GM12878 (cell line): ENCODE measurements around the gene SMIM13. TPM values are rescaled to one million over a fixed set of nuclear protein-coding genes. Genes with fewer than 3 reads are reported as not detected.

Experiments
- ATAC-seq: fragments of 200-7000 bp; cut with Tn5 transposase; 3 replicates; pipeline ENCODE4 v1.9.1; 2020; ENCODE audit warnings: mild to moderate bottlenecking, moderate library complexity
- BruUV-seq: library from RNA; stranded (reverse); fragments of 400-500 nt; replicated peaks from 2 replicates; lab custom pipeline; 2021; lab: Mats Ljungman, UMichigan
- CTCF ChIA-PET: fragments of 300-600 bp; sonication (Branson Sonifier 250); formaldehyde crosslinking; extraction: SDS; loops from one replicate; lab custom pipeline; 2021; ENCODE audit warnings: inconsistent platforms; lab: Yijun Ruan, JAX
- POLR2A ChIA-PET: fragments of 350-600 bp; formaldehyde crosslinking; extraction: SDS; loops from one replicate; lab custom pipeline; 2021; ENCODE audit warnings: inconsistent platforms; lab: Charles Lee
- RAD21 ChIA-PET: fragments of 300-600 bp; sonication (Branson Sonifier 250); formaldehyde crosslinking; loops from one replicate; lab custom pipeline; 2023; ENCODE audit warnings: antibody characterized with exemption; ENCODE audit not compliant: unreplicated experiment; lab: Charles Lee
- SMC1A ChIA-PET: fragments of 300-600 bp; sonication (Branson Sonifier 250); formaldehyde crosslinking; loops from one replicate; lab custom pipeline; 2023; ENCODE audit not compliant: unreplicated experiment, uncharacterized antibody; lab: Charles Lee
- DNase-seq: peaks from one replicate; pipeline ENCODE4 v3.0.0-alpha.2; 2011; ENCODE audit warnings: low read depth, low spot score
- FAIRE-seq: peaks from 3 replicates; lab custom pipeline; 2011; peaks lifted over from hg19 to GRCh38; lab: Jason Lieb, UNC
- H2AFZ ChIP-seq: 2 replicates; pipeline ENCODE4 v1.6.0; 2011; ENCODE audit warnings: low read depth, low read length, control low read depth; ENCODE audit not compliant: control insufficient read depth
- H3K27ac ChIP-seq: 2 replicates; pipeline ENCODE4 v1.5.1; 2011; ENCODE audit warnings: control low read depth; ENCODE audit not compliant: control insufficient read depth, insufficient read depth
- H3K27me3 ChIP-seq, 2 experiments: replicated peaks in 1 of 2; 2 replicates each; pipeline versions ENCODE4 v1.6.0 to v1.6.1; 2011; ENCODE audit warnings: low read length in 1 of 2; ENCODE audit not compliant: control insufficient read depth in 2 of 2, insufficient read depth in 2 of 2
- H3K36me3 ChIP-seq, 2 experiments: 2 replicates each; pipeline ENCODE4 v1.5.1; 2011; ENCODE audit warnings: low read length in 1 of 2; ENCODE audit not compliant: control insufficient read depth in 2 of 2, insufficient read depth in 2 of 2
- H3K4me1 ChIP-seq: 2 replicates; pipeline ENCODE4 v1.6.1; 2011; ENCODE audit warnings: mild to moderate bottlenecking, low read length, moderate library complexity, mixed read lengths; ENCODE audit not compliant: control insufficient read depth, insufficient read depth
- H3K4me2 ChIP-seq: 2 replicates; pipeline ENCODE4 v1.6.0; 2011; ENCODE audit warnings: control low read depth; ENCODE audit not compliant: control insufficient read depth, insufficient read depth
- H3K4me3 ChIP-seq: fragments of 200-600 bp; sonication (generic); 2 replicates; pipeline ENCODE4 v1.5.1; 2016
- H3K79me2 ChIP-seq: 2 replicates; pipeline ENCODE4 v1.6.0; 2011; ENCODE audit warnings: low read length; ENCODE audit not compliant: control insufficient read depth, insufficient read depth
- H3K9ac ChIP-seq: 2 replicates; pipeline ENCODE4 v1.8.0; 2011; ENCODE audit warnings: low read length, control low read depth, mixed read lengths; ENCODE audit not compliant: control insufficient read depth, insufficient read depth
- H3K9me3 ChIP-seq: replicated peaks from 3 replicates; pipeline ENCODE4 v1.5.1; 2011; ENCODE audit warnings: mild to moderate bottlenecking, low read length; ENCODE audit not compliant: control insufficient read depth, insufficient read depth
- H4K20me1 ChIP-seq: 2 replicates; pipeline ENCODE4 v1.6.0; 2011; ENCODE audit not compliant: control insufficient read depth, insufficient read depth
- ATF7 ChIP-seq: fragments of 450-650 bp; IDR thresholded peaks from 2 replicates; pipeline ENCODE4 v1.6.1; 2016; ENCODE audit warnings: low read depth, mild to moderate bottlenecking
- IKZF2 ChIP-seq, 2 experiments: fragments of 450-650 bp; IDR thresholded peaks; 2 replicates each; pipeline ENCODE4 v1.6.1; 2017; ENCODE audit warnings: mild to moderate bottlenecking in 2 of 2, moderate library complexity in 2 of 2
- KDM1A ChIP-seq: fragments of 200-600 bp; sonication (generic); IDR thresholded peaks from 2 replicates; pipeline ENCODE4 v1.6.1; 2016; ENCODE audit warnings: borderline replicate concordance
- NRF1 ChIP-seq: conservative IDR thresholded peaks from 2 replicates; pipeline ENCODE4 v1.6.1; 2011; ENCODE audit warnings: mild to moderate bottlenecking, low read depth, low read length, improper control_type of control experiment
- PKNOX1 ChIP-seq: fragments of 450-650 bp; IDR thresholded peaks from 2 replicates; pipeline ENCODE4 v1.6.1; 2016; ENCODE audit warnings: mild to moderate bottlenecking
- SIN3A ChIP-seq: IDR thresholded peaks from 2 replicates; pipeline ENCODE4 v1.6.1; 2012; ENCODE audit warnings: low read depth, low read length, improper control_type of control experiment
- SP1 ChIP-seq: IDR thresholded peaks from one replicate; pipeline ENCODE4 v1.6.1; 2011; ENCODE audit warnings: low read depth, low read length
- SUZ12 ChIP-seq: fragments of 200-600 bp; sonication (generic); IDR thresholded peaks from one replicate; pipeline ENCODE4 v1.6.1; 2018; ENCODE audit warnings: antibody characterized with exemption, mild to moderate bottlenecking; ENCODE audit not compliant: unreplicated experiment
- USF2 ChIP-seq: IDR thresholded peaks from 2 replicates; pipeline ENCODE4 v1.6.1; 2011; ENCODE audit warnings: low read depth, low read length, improper control_type of control experiment, borderline replicate concordance
- ZNF622 ChIP-seq: fragments of 450-650 bp; IDR thresholded peaks from 2 replicates; pipeline ENCODE4 v1.6.1; 2017; ENCODE audit warnings: mild to moderate bottlenecking, inconsistent platforms
- WGBS: methylation state at CpG from one replicate; pipeline ENCODE4 v1.1.6; 2016; ENCODE audit warnings: low lambda C conversion rate; ENCODE audit not compliant: insufficient replicate concordance, insufficient coverage; ENCODE audit errors: missing lambda C conversion rate; 5-methylcytosine and 5-hydroxymethylcytosine counted together
- in situ Hi-C: fragments of 300-500 bp; cut with MboI; formaldehyde crosslinking; loops from 9 replicates; pipeline ENCODE4 v1.14.3; 2018; ENCODE audit warnings: mixed read lengths
- intact Hi-C: fragments of 100-400 bp; cut with micrococcal nuclease; formaldehyde crosslinking; loops from one replicate; pipeline ENCODE4 v1.14.2; 2022; ENCODE audit not compliant: unreplicated experiment
- polyA plus RNA-seq, 11 experiments: library from polyadenylated mRNA; depleted of rRNA in 4 of 11; unstranded in 6 of 11; stranded (reverse) in 5 of 11; fragments of >200 nt; fragmentation: Nextera tagmentation in 4 of 11; fragmentation: Illumina TruSeq in 1 of 11; extraction: Ambion mirVana in 4 of 11; extraction: Trizol in 1 of 11; gene quantifications; 1 replicate in 1 of 11; 2 replicates in 10 of 11; pipeline versions ENCODE4 v1.2.1 to v1.2.3, GENCODE V29; 2011 to 2016; ENCODE audit warnings: inconsistent platforms in 2 of 11, missing spikeins in 2 of 11, low read depth in 1 of 11
- total RNA-seq, 4 experiments: library from RNA; depleted of rRNA in 3 of 4; stranded (reverse); fragments of >200 nt in 3 of 4; fragmentation: Illumina TruSeq in 1 of 4; extraction: Trizol in 1 of 4; gene quantifications; 2 replicates each; pipeline versions ENCODE4 v1.2.1 to v1.2.3, GENCODE V29; 2013 to 2021

The SMIM13 gene
- total and polyA plus RNA-seq, 10 of the 15 experiments (the other 5 are each of a cell fraction or from before 2014, with no cell fraction given): 2.0 to 8.5 (median 4.7) TPM

GRCh38 chr6:11168091-11168635, 74.5 kb downstream of the SMIM13 start:
- no peak overlapping the region for H3K4me2 ChIP-seq
- no peaks in the 10 kb centered on the region for H3K36me3 ChIP-seq
- in situ Hi-C loops (no loop called here), intact Hi-C loops (no loop called here)
- ATAC-seq (no peak), FAIRE-seq (no peak), DNase-seq (no peak)
- no TSS peak for BruUV-seq
- CTCF ChIA-PET: interaction anchor here (0.5 to 2.4 kb wide), 8 partner anchors 9 to 407 kb away, joined by 3 to 18 read pairs (median 4); no protein-coding TSS in a partner anchor
- no peaks in the 10 kb centered on the region for H4K20me1 ChIP-seq
- POLR2A ChIA-PET: interaction anchor here (1.5 kb wide), 1 partner anchor 19 kb away, joined by 3 read pairs; no protein-coding TSS in a partner anchor
- H3K27ac ChIP-seq: no peak overlapping the region
- H3K27me3 ChIP-seq: no peaks in the 10 kb centered on the region
- TF ChIP-seq ZNF622 (no peak), SP1 (no peak)
- no peak overlapping the region for H3K9ac ChIP-seq
- no peak overlapping the region for H3K4me3 ChIP-seq
- H3K79me2 ChIP-seq: no peaks in the 10 kb centered on the region
- 83% methylated on average over 7 of the region's 7 CpGs for WGBS
- RAD21 ChIA-PET: interaction anchor here (0.8 to 7.1 kb wide), 2 partner anchors 179 to 327 kb away, joined by 3 to 78 read pairs; no protein-coding TSS in a partner anchor
- no peak overlapping the region for H2AFZ ChIP-seq
- H3K4me1 ChIP-seq: peaks cover 6% of the 10 kb centered on the region; the same call in 1 of the 2 replicates
- SMC1A ChIA-PET: interaction anchor here (0.6 to 10.2 kb wide), 9 partner anchors 9 to 328 kb away, joined by 3 to 135 read pairs (median 4); no protein-coding TSS in a partner anchor
- no peaks in the 10 kb centered on the region; the same call in 2 of the 3 replicates for H3K9me3 ChIP-seq

GRCh38 chr6:11171952-11172351, 78.3 kb downstream of the SMIM13 start:
- no peak overlapping the region for H3K27ac ChIP-seq
- SMC1A ChIA-PET: interaction anchor here (0.5 to 10.2 kb wide), 30 partner anchors 16 to 404 kb away, joined by 3 to 135 read pairs (median 4); no protein-coding TSS in a partner anchor
- H3K27me3 ChIP-seq: no peaks in the 10 kb centered on the region
- H3K4me2 ChIP-seq: no peak overlapping the region
- H2AFZ ChIP-seq: no peak overlapping the region
- WGBS: 83% methylated on average over 13 of the region's 13 CpGs
- no peaks in the 10 kb centered on the region for H3K79me2 ChIP-seq
- H3K36me3 ChIP-seq: no peaks in the 10 kb centered on the region
- no peaks in the 10 kb centered on the region; the same call in 2 of the 3 replicates for H3K9me3 ChIP-seq
- RAD21 ChIA-PET: interaction anchor here (0.7 to 7.1 kb wide), 18 partner anchors 17 to 404 kb away, joined by 3 to 78 read pairs (median 4); partner anchors contain the start of gene NEDD9
- H4K20me1 ChIP-seq: no peaks in the 10 kb centered on the region
- CTCF ChIA-PET: interaction anchor here (0.6 to 4.4 kb wide), 43 partner anchors 9 to 1675 kb away, joined by 3 to 97 read pairs (median 4); no protein-coding TSS in a partner anchor
- POLR2A ChIA-PET: interaction anchor here (0.7 kb wide), 1 partner anchor 150 kb away, joined by 3 read pairs; no protein-coding TSS in a partner anchor
- FAIRE-seq (no peak), DNase-seq (no peak), ATAC-seq (no peak)
- no peak overlapping the region for H3K4me3 ChIP-seq
- intact Hi-C loops (loop anchor here (1.0 to 5.0 kb wide), 4 partner anchors 105 to 324 kb away; no protein-coding TSS in a partner anchor), in situ Hi-C loops (loop anchor here (10.0 kb wide), 1 partner anchor 323 kb away; no protein-coding TSS in a partner anchor)
- no peaks in the 10 kb centered on the region for H3K4me1 ChIP-seq
- BruUV-seq: no TSS peak
- H3K9ac ChIP-seq: no peak overlapping the region
- no peak for TF ChIP-seq IKZF2 (IDR thresholded peaks at IDR 0.05)
- TF ChIP-seq ATF7: no peak
- no peak for TF ChIP-seq NRF1
- TF ChIP-seq SUZ12: no peak
- no peak for TF ChIP-seq USF2
- TF ChIP-seq PKNOX1: no peak
- TF ChIP-seq SIN3A: no peak
- no peak for TF ChIP-seq KDM1A
